ENCODE results near the gene CORO1C.
A peak's percentile ranks its signal among the peaks of the same experiment; 100 is the strongest.
"Not testable (repeated sequence)": the region's sequence is repeated elsewhere in the genome, so short reads cannot be mapped to it uniquely, and the experiment has no call there.

The CORO1C gene

DNA sequence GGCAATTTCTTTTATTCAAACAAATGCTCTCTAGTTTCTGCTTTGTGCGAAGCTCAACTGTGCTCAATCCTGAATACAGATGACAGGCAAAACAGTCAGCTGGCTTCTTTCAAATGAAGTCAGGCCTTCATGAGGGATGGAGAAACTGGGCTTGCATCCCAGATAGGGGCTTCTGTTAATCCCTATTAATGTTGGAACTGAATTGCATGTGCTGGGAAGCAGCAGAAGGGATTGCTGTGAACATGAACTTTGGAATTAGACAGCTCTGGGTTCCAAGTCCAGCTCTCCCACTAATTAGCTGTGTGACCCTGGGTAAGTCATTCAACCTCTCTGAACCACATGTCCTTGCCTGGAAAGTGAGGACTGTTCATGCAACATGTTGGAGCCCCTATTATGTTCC is 21.1 kb upstream of the CORO1C start:
- no peak for DNase-seq

- no peak for DNase-seq
Measured at GRCh38 chr12:108751821-108752220, 20.5 kb upstream of the CORO1C start.

DNA sequence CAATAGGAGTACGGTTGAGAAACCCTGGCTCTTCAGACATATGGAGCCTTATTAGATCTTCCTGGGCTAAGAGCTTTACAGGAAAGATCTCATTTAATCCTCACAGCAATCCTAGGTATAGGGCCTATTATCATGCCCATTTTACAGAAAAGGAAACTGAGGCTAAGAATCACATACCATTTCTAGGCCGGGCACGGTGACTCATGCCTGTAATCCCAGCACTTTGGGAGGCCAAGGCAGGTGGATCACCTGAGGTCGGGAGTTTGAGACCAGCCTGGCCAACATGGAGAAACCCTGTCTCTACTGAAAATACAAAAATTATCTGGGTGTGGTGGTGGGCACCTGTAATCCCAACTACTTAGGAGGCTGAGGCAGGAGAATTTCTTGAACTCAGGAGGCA is 19.7 kb upstream of the CORO1C start:
- DNase-seq: not testable (repeated sequence)

GRCh38 chr12:108750526-108750925 is 19.2 kb upstream of the CORO1C start:
- no peak for DNase-seq

GRCh38 chr12:108747563-108747962 is 16.2 kb upstream of the CORO1C start:
- no peak for DNase-seq

DNA sequence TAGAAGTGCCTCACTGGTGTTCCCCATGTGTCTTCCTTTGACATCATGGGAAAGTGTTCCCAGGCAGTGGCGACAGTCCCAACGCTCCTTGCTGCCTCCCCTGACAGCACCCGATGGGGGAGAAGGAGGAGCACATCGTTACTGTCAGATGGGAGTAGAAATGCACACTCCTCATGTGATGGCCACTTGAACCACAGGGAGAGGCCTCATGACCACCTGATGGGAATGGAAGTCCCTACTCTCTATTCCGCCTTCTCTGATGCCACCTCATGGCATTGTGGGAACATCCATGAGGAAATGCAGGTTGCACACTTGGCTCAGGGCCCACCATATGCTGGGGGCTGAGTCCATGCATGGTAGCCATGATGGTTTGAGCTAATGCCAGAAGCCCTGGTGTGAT is 14.3 kb upstream of the CORO1C start:
- no peak for DNase-seq

DNA sequence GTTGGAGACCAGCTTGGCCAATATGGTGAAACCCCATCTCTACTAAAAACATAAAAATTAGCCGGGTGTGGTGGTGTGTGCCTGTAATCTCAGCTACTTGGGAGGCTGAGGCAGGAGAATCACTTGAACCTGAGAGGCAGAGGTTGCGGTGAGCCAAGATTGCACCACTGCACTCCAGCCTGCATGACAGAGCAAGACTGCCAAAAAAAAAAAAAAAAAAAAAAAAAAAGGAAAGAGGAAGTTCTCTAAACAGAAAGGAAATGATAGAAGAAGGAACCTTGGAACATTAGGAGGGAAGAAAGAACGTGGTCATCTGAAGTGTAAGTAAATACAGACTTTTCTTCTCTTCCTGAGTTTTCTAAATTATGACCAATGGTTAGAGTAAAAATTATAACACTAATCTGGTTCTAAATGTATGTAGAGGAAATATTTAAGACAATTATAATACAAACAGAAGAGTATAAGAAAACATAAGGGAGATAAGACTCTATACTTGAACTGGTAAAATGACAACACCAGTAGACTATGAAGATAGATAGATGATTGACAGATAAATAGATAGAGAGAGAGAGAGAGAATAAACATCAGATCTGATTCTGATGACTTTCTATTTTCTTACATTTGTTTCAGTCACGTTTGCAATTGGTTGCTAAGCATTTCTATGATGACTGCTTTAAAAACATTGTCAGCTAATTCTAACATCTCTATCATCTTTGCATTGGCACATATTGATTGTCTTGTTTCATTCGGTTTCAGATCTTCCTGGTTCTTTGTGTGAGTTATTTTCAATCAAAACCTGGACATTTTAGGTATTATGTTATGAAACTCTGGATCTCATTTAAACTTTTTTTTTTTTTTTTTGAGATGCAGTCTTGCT is 12.9 kb upstream of the CORO1C start:
- DNase-seq: no peak

DNA sequence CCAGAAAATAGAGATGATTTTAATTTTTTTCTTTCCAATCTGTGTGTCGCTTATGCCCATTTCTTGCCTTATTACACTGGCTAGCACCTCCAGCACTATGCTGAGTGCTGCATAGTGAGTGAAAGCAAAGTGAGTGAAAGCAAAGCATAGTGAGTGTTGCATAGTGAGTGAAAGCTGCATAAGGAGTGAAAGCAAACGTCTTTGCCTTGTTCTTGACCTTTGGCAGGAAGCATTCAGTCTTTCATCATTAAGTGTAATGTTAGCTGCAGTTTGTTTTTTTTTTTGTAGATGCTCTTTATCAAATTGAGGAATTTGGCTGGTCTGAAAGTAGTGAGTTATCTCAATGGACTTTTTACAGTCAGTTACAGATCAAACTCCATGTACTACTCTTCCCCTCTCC is 6.9 kb upstream of the CORO1C start:
- no peak for DNase-seq

DNA sequence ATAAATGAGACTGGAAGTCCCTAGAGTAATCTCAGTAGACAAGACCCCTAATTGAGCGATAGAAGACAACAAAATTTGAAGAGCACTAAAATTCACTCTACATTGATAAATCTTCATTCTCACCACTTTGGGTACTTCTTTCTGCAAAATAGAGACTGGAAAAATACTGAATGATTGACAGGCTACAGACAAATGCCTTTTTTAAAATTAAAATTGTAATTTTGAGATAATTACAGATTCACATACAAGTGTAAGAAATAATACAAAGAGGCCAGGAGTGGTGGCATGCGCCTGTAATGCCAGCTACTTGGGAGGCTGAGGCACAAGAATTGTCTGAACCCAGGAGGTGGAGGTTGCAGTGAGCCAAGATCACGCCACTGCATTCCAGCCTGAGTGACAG is 4.5 kb upstream of the CORO1C start:
- no peak for DNase-seq

- no peak for DNase-seq
Measured at GRCh38 chr12:108734200-108734906, 3.0 kb upstream of the CORO1C start.

DNA sequence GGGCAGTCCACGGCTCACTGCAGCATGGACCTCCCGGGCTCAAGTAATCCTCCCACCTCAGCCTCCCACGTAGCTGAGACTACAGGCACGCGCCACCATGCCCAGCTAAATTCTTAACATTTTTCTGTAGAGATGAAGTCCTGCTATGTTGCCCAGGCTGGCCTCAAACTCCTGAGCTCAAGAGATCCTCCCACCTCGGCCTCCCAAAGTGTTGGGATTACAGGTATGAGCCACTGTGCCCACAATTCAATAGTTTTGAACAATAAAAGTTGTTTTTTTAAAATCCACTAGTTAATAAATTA is 1.9 kb upstream of the CORO1C start:
- not testable (repeated sequence) for DNase-seq

DNA sequence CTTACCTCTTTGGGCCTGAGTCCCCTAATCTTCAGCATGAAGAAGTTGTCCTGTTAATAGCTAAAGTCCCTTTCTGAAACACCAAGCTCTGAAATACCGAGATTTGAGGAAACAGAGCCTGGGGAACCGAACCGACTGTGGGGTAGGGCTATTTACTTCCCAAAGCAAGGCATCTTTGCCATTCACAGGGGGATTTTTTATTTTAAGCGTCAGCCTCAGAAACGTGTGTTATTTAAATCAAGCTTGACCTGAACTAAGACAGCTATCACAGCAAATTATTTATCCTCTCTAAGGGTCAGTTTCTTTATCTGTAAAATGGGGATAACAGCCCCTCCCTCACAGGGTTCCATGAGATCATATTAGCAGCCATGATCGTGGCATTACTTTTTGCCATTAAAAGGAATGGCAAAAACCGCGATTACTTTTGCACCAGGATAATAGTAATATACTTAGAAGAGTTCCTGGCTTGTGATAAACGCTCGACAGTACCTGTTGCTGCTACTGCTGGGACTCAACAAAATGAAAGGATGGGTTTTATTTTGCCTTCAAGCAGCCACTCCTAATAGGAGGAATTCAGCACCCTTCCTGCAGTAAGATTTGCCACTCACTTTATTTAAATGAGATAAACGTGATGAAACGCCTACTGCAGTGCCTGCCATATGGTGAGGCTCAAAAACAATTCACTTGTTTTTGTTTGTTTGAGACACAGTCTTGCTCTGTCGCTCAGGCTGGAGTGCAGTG is 1.3 kb upstream of the CORO1C start:
- no peak for DNase-seq

GRCh38 chr12:108731866-108732461 is 646 bp upstream of the CORO1C start:
- peak; percentile 95 for DNase-seq

DNA sequence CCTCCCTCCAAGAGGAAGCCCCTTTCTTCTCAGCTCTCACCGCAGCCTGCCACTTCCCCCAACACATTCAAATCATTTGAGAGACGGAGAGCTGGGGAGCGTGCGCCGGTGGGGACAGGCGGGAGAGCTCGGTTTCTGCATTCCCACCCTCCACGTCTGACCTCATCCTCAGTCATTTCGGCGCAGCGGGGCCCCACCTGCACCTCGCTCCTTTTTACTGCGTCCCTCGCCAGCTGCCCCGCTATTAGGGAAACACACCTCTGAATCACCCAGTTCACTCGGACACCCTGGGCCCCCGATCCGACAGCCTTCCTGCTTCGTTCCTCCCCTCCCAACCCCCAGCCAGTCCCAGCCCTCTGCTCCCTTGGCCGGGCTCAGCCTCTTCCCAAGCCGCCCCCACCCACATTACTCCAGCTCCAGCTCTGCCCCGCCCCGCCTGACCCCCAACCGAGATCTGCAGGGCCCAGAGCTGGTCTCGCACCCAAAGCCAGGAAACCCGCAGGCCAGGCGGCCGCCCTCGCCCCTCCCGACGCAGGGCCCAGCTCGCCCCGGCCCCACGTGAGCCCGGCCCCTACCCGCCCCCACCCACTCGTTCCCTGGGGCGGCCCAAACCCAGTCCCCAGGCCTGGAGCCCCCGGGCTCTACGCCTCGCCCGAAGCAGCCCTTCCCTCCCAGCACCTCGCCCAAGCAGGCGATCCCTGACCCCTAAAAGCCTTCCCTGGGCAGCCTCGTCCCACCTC is 783 bp downstream of the CORO1C start:
- DNase-seq: peak; percentile 54

- DNase-seq: peak; percentile 46
Measured at GRCh38 chr12:108729612-108730364, 1.5 kb downstream of the CORO1C start.

DNA sequence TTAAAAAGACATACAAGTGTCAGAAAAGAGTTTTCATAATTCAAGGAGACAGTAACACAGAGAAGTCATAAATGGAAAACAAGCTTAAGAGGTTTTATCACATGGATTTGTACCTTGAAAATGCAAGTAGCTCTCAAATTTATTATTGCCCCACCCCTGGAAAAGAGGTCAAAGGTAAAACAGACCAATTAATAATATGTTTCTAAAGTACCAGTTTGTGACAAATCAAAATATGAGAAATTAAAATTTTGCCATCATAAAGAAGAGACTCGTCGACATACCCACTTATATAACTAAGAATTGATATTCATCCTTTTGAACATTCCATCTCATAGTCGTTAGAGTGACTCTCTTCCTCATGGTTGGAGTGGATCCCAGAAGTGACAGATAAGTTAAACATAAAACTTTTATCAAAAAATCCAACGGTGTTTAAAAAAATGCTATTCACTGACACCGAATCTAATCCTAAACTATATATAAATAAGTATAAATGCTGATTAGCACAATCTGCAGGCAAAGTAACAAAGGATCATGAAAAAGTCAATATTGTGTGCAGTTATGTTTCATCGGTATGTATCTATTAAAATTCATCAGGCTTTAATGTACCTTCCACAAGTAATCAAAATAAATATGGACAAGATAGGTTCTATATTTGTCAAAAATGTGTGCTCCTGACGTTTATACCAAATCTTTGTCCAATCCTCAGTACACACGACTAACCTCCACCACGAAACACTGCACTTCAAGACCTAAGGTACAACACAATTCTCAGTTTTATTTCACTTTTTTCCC is 2.3 kb downstream of the CORO1C start:
- DNase-seq: no peak

DNA sequence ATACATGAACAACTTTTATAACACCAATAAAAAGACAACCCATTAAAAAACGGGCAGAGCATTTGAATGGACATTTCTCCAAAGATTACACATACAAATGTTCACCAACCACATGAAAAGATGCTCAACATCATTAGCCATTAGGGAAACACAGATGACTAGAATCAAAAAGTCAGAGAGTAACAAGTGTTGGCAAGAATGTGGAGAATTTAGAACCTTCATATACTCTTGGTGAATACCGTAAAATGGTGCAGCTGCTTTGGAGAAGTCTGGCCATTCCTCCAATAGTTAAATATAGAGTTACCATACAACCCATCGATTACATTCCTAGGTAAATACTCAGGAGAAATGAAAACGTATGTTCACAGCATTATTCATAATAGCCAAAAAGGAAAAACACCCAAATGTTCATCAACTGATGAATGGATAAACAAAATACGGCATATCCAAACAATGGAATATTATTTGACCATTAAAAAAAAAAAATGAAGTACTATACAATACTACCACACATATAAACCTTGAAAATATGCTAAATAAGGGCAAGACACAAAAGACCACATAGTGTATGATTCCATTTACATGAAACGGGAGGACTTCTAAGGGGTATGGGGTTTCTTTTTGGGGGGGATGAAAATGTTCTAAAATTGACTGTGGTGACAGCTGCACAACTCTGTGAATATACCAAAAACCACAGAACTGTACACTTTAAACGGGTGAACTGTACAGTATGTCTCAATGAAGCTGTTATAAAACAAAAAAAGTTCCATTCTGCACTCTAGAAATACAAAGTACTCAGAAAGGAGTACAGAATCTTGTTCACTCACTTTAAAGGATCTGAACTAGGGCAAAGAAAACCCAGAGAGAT is 3.2 kb downstream of the CORO1C start:
- DNase-seq: no peak

DNA sequence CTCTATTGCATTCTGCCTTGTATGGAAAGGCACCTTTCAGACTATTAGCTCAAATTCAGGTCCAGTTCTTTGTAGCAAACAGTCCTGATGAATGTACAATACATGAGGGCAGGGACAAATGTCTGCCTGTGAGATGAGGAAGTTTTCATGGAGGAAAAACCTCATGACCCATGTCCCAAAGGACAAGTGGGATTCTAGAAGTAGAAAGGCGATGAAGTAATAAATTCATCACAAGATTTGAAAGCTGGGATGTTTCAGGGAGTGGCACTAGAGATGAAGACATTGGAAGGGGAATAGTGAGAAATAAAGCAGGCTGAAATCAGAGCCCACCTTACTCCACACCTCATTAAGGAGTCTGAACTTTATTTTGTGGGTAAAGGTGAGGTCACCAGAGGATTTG is 4.2 kb downstream of the CORO1C start:
- no peak for DNase-seq

DNA sequence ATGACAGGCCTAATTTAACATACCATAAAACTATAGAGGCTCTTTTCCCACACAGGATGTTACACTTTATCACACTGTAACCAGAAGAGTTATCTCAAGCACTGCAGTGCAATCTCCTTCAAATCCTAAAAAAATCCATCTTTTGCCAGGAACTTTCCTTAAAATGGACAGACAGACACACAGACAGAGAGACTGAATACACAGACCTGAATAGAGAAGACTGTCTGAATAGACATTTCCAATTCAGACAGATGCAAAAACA is 6.5 kb downstream of the CORO1C start:
- no peak for DNase-seq

Data from NCI-H1105 (cell line).